RKO (cell line): ENCODE measurements around the gene RNF224.
"Not testable (repeated sequence)": the region's sequence is repeated elsewhere in the genome, so short reads cannot be mapped to it uniquely, and the experiment has no call there.

ENCODE experiments used
- DNase-seq: peaks from one replicate; pipeline ENCODE4 v3.0.0-alpha.2; 2016; ENCODE audit warnings: low spot score

Gene RNF224

GRCh38 chr9:137240841-137241489 lies 13.7 kb downstream of the RNF224 start, which contains the start of gene TUBB4B:
Gene TUBB4B, plus strand, starts transcription at chr9:137241287. Its CDS starts 74 bp downstream, at chr9:137241361.
- peak; percentile 100 for DNase-seq

GRCh38 chr9:137241490-137242268 lies 14.4 kb downstream of the RNF224 start:
- DNase-seq: peak; percentile 84

DNA sequence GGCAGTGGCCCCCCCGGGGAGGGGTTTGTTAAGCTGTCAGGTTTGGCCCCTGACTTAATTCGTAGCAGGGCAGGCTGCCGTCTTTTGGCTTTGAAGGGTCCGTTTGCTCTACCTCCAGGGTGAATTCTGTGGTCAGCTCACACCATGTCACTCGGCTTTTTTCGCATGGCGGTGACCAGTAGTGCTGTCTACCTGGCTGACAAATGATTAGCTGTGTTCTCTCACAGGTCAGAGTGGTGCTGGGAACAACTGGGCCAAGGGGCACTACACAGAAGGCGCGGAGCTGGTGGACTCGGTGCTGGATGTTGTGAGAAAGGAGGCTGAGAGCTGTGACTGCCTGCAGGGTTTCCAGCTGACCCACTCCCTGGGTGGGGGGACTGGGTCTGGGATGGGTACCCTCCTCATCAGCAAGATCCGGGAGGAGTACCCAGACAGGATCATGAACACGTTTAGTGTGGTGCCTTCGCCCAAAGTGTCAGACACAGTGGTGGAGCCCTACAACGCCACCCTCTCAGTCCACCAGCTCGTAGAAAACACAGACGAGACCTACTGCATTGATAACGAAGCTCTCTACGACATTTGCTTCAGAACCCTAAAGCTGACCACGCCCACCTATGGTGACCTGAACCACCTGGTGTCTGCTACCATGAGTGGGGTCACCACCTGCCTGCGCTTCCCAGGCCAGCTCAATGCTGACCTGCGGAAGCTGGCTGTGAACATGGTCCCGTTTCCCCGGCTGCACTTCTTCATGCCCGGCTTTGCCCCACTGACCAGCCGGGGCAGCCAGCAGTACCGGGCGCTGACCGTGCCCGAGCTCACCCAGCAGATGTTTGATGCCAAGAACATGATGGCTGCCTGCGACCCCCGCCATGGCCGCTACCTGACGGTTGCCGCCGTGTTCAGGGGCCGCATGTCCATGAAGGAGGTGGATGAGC lies 15.2 kb downstream of the RNF224 start:
- no peak for DNase-seq

- DNase-seq: not testable (repeated sequence)
Observed at GRCh38 chr9:137243266-137243625, 15.9 kb downstream of the RNF224 start.

- DNase-seq: peak; percentile 68
Observed at GRCh38 chr9:137243626-137244485, 16.6 kb downstream of the RNF224 start.

- no peak for DNase-seq
Observed at GRCh38 chr9:137244486-137245449, 17.5 kb downstream of the RNF224 start.

GRCh38 chr9:137245450-137246421 lies 18.4 kb downstream of the RNF224 start:
- DNase-seq: no peak

DNA sequence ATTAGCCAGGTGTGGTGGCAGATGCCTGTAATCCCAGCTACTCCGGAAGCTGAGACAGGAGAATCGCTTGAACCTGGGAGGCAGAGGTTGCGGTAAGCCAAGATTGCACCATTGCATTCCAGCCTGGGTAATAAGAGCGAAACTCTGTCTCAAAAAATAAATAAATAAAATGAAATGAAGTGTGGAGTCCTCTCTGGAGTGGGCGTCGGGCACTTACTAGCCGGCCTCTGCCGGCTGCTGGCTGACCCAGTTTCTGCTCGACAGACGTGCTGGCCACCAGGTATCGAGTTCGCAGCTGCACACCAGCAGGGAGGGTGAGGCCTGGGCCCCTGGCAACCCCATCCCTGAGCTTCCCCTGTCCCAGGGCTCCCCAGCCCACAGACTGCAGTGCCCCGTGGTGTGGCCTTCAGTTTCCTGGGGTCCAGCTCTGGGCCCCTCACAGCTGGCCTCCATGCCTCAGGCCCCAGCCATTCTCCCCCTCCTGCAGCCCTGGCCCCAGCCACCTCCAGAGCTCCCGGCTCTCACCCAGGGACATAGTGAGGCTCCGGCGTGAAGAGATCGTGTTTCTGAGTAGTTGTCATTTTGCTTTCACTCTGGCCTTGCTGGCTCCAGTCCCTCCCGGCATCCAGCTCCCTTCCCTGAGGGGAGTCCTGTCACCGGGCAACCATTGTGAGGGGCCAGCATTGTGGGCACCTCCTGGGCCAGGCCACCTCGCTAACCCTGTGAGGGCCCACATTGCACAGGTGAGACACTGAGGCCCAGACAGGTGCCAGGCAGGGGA lies 20.0 kb downstream of the RNF224 start:
- DNase-seq: no peak

DNA sequence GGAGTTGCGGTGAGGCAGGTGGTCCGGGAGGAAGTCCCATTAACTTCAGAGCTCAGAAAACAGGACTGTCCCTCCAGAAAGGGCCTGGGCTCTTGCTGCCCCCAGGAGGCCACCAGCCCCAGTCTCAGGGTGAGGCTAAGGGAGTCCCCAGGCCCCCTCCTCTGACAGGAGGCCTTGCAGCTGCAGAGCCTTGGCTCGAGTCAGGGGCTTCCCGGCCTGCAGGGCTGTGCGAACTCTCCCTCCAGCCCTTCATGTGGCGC lies 20.5 kb downstream of the RNF224 start:
- no peak for DNase-seq

GRCh38 chr9:137250329-137251193 lies 23.3 kb downstream of the RNF224 start:
- no peak for DNase-seq

- DNase-seq: no peak
Observed at GRCh38 chr9:137251194-137251461, 23.8 kb downstream of the RNF224 start, which contains the start of gene STPG3. Gene STPG3, plus strand, starts transcription at chr9:137251286. Its CDS starts 1 bp downstream, at chr9:137251287.

DNA sequence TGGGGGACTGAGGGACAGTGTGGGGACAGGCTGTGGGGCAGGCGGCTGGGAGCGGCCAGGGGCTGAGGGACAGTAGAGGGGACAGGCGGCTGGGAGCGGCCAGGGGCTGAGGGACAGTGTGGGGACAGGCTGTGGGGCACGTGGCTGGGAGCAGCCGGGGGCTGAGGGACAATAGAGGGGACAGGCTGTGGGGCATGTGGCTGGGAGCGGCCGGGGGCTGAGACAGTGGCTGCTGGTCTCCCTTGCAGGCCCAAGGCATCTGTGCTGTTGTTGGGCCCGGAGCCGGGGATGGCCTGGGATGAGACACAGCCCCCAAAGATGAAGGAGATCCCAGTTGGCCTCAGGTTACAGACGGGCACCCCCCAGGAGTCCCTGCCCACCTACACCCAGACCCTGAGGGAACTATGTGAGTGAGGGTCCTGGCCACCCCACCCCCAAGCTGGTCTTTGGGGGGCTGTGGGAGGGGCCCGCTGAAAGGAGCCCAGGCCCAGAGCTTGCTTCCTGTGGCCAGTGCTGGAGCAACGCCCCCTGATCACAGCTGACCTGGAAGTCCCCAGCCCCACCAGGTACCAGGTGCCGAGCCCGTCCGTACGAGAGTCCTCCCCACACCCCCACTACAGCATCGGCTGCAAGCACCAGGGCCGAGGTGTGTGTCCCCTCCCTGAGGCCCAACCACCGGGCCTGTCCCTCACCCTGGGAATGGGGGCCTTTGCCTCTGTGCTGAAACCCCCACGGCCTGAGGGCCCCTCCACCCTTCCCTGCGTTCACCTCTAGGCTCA lies 24.4 kb downstream of the RNF224 start:
- DNase-seq: no peak

DNA sequence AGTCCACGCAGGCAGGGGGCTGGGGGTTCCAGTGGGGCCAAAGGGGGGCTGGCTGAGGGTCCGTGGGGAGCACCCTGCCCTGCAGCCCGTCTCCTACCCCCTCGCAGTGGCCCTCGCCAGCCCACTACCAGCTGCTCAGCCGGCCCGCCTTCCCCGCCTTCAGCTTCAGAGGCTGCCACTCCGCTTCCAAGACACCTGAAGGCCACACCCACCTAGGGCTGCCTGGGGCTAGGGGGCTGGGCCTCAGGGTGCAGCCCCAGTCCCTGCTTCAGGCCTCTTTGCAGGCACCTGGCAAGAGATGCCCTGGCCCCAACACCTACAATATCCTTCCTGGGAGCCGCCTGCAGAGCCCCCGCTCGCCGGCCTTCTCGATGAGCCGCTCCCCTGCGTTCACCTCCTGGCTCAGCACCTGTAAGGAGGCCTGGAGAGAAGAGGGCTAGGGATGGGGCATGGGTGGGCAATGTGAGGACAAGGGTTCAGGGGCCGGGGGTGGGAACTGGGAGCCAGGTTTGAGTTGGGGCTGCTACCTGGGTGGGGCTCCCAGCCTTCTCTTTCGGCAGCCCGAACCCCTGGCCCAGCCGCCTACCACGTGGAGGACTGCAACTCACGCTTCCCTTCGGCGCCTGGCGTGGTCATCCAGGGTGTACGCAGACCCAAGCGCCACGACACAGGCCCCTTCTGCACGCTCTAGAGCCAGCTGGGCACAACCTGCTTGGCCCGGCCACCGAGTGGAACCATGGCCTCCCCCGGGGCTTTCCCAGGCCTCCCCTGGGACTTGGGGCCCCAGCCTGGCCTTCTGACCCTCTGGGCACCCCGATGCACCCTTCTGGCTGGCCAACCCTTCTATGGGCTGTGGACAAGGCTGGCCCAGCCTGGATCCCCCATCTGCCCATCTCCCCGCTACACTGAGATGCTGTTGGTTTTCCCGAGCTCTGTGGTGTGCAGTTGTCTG lies 25.5 kb downstream of the RNF224 start:
- DNase-seq: no peak

- no peak for DNase-seq
Observed at GRCh38 chr9:137253717-137254623, 26.7 kb downstream of the RNF224 start.
